NB4 (cell line): ENCODE results near the gene JAZF1.
"Not testable (repeated sequence)": the region's sequence is repeated elsewhere in the genome, so short reads cannot be mapped to it uniquely, and the experiment has no call there.

Experiments
- CTCF ChIP-seq: IDR thresholded peaks from one replicate; pipeline ENCODE4 v1.5.1; 2012; ENCODE audit warnings: low read depth, low read length
- MYC ChIP-seq: IDR thresholded peaks from 2 replicates; pipeline ENCODE4 v1.6.1; 2011; ENCODE audit warnings: low read depth, low read length
- POLR2A ChIP-seq: IDR thresholded peaks from 2 replicates; pipeline ENCODE4 v1.6.1; 2011; ENCODE audit warnings: mild to moderate bottlenecking; ENCODE audit not compliant: insufficient read length; ENCODE audit errors: extremely low read depth
- TF ChIP-seq, protein P1 (sequence below): IDR thresholded peaks from 2 replicates; pipeline ENCODE4 v1.6.1; 2011; ENCODE audit warnings: low read depth, low read length

DNA sequence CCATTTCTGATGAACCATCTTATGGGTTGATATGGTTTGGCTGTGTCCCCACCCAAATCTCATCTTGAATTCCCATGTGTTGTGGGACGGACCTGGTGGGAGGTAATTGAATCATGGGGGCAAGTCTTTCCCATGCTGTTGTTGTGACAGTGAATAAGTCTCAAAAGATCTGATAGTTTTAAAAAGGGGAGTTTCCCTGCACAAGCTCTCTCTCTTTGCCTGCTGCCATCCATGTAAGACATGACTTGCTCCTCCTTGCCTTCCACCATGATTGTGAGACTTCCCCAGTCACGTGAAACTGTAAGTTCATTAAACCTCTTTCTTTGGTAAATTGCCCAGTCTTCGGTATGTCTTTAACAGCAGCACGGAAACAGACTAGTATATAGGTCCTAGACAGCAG, 166.3 kb downstream of the JAZF1 start:
- TF ChIP-seq CTCF, POLR2A, MYC: not testable (repeated sequence)
- TF ChIP-seq, protein P1, sequence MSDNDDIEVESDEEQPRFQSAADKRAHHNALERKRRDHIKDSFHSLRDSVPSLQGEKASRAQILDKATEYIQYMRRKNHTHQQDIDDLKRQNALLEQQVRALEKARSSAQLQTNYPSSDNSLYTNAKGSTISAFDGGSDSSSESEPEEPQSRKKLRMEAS, result not testable (repeated sequence)
